ENCODE data around the gene MUC5AC. TPM values are rescaled to one million over a fixed set of nuclear protein-coding genes. Genes with fewer than 3 reads are reported as not detected.
A peak's percentile ranks its signal among the peaks of the same experiment; 100 is the strongest.
"Not testable (repeated sequence)": the region's sequence is repeated elsewhere in the genome, so short reads cannot be mapped to it uniquely, and the experiment has no call there.

The MUC5AC gene
- total and polyA plus RNA-seq, 2 of the 13 experiments (the other 11 are each of a cell fraction or from before 2014, with no cell fraction given), result under 0.01 TPM; not detected in 1

DNA sequence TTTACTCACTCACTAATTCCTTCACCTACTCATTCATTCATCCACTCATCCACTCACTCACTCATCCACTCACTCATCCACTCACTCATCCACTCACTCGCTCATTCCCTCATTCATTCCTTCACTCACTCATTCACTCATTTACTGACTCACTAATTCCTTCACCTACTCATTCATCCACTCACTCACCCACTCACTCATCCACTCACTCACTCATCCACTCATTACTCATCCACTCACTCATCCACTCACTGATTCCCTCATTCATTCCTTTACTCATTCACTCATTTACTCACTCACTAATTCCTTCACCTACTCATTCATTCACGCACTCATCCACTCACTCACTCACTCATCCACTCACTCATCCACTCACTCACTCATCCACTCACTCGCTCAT, 15.6 kb downstream of the MUC5AC start:
- intact Hi-C loops (cut with micrococcal nuclease; ENCODE audit: unreplicated experiment), result not testable (repeated sequence)
- WGBS (ENCODE audit: low lambda C conversion rate), result 10% methylated on average over 3 of the region's 3 CpGs
- peaks cover 0 to 11% of the 10 kb centered on the region in 2 experiments; a peak in 2 of 5 replicates for H3K27me3 ChIP-seq (ENCODE audit: control insufficient read depth in 1 of 2, insufficient read depth in 2 of 2, low read length in 2 of 2)

GRCh38 chr11:1174441-1175370, 17.0 kb downstream of the MUC5AC start:
- Histone ChIP-seq H3K79me2 (ENCODE audit: insufficient read depth, low read length) (no peaks in the 10 kb centered on the region), H3K27me3 (ENCODE audit: control insufficient read depth in 1 of 2, insufficient read depth in 2 of 2, low read length in 2 of 2) (peaks cover 0 to 12% of the 10 kb centered on the region in 2 experiments; a peak in 2 of 5 replicates), H3K27ac (ENCODE audit: extremely low read length, insufficient read depth, low read length) (no peak overlapping the region), H2AFZ (ENCODE audit: low read length) (no peak overlapping the region), H4K20me1 (ENCODE audit: insufficient read depth, low read length) (no peaks in the 10 kb centered on the region), H3K36me3 (replicated peaks in 1 of 2; ENCODE audit: control insufficient read depth in 1 of 2, insufficient read depth in 2 of 2, low read length in 2 of 2) (no peaks in the 10 kb centered on the region), H3K4me2 (ENCODE audit: low read depth, low read length) (no peak overlapping the region), H3K9ac (ENCODE audit: insufficient read depth, low read depth, low read length) (no peak overlapping the region), H3K4me3 (replicated peaks in 1 of 3; ENCODE audit: insufficient read depth in 1 of 3, low read depth in 2 of 3, low read length in 3 of 3) (no peak overlapping the region), H3K4me1 (ENCODE audit: insufficient read depth, low read length) (no peaks in the 10 kb centered on the region), H3K9me3 (ENCODE audit: low read length) (peaks cover 13% of the 10 kb centered on the region; the same call in 1 of the 2 replicates)
- intact Hi-C loops (cut with micrococcal nuclease; ENCODE audit: unreplicated experiment) (no loop called here), in situ Hi-C loops (cut with HindIII; ENCODE audit: extremely low pct_ligation_motif_present, low pct_unique_long_range_greater_than_20kb) (no loop called here)
- ChIA-PET CTCF (ENCODE audit: low intra/inter-chr PET ratio, low total read pairs) (no interaction called here), POLR2A (no interaction called here)
- WGBS (ENCODE audit: low lambda C conversion rate), result 53% methylated on average over 10 of the region's 39 CpGs
- DNase-seq (ENCODE audit: low spot score) (no peak), ATAC-seq (no peak), FAIRE-seq (no peak)
- BruUV-seq (replicated peaks), result no TSS peak
- TF ChIP-seq U2AF1 (optimal IDR thresholded peaks at IDR 0.05; ENCODE audit: low read depth, low read length) (no peak), ADNP (CRISPR knock-in tag; IDR thresholded peaks at IDR 0.05) (no peak), ZNF775 (CRISPR knock-in tag; IDR thresholded peaks at IDR 0.05; ENCODE audit: borderline replicate concordance) (no peak), ZNF230 (CRISPR knock-in tag; IDR thresholded peaks at IDR 0.05) (no peak), NR2F6 (IDR thresholded peaks at IDR 0.05) (no peak), NR2F6 (CRISPR knock-in tag; IDR thresholded peaks at IDR 0.05) (no peak), KLF16 (CRISPR knock-in tag; IDR thresholded peaks at IDR 0.05) (no peak), REL (CRISPR knock-in tag; conservative IDR thresholded peaks at IDR 0.05) (no peak), DR1 (CRISPR knock-in tag; IDR thresholded peaks at IDR 0.05) (no peak), HINFP (CRISPR knock-in tag; IDR thresholded peaks at IDR 0.05; ENCODE audit: low read depth) (no peak)
- TF ChIP-seq, protein P1, sequence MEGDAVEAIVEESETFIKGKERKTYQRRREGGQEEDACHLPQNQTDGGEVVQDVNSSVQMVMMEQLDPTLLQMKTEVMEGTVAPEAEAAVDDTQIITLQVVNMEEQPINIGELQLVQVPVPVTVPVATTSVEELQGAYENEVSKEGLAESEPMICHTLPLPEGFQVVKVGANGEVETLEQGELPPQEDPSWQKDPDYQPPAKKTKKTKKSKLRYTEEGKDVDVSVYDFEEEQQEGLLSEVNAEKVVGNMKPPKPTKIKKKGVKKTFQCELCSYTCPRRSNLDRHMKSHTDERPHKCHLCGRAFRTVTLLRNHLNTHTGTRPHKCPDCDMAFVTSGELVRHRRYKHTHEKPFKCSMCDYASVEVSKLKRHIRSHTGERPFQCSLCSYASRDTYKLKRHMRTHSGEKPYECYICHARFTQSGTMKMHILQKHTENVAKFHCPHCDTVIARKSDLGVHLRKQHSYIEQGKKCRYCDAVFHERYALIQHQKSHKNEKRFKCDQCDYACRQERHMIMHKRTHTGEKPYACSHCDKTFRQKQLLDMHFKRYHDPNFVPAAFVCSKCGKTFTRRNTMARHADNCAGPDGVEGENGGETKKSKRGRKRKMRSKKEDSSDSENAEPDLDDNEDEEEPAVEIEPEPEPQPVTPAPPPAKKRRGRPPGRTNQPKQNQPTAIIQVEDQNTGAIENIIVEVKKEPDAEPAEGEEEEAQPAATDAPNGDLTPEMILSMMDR (CRISPR knock-in tag; IDR thresholded peaks at IDR 0.05), result no peak

More for the DNA sequence above, 15.6 kb downstream of the MUC5AC start:
- H2AFZ ChIP-seq (ENCODE audit: low read length); ATAC-seq; BruUV-seq (replicated peaks); H3K27ac ChIP-seq (ENCODE audit: extremely low read length, insufficient read depth, low read length); POLR2A ChIA-PET; H4K20me1 ChIP-seq (ENCODE audit: insufficient read depth, low read length); H3K9ac ChIP-seq (ENCODE audit: insufficient read depth, low read depth, low read length); CTCF ChIA-PET (ENCODE audit: low intra/inter-chr PET ratio, low total read pairs); DNase-seq (ENCODE audit: low spot score); H3K4me1 ChIP-seq (ENCODE audit: insufficient read depth, low read length); H3K4me3 ChIP-seq (replicated peaks in 1 of 3; ENCODE audit: insufficient read depth in 1 of 3, low read depth in 2 of 3, low read length in 3 of 3); H3K79me2 ChIP-seq (ENCODE audit: insufficient read depth, low read length); H3K4me2 ChIP-seq (ENCODE audit: low read depth, low read length); H3K36me3 ChIP-seq (replicated peaks in 1 of 2; ENCODE audit: control insufficient read depth in 1 of 2, insufficient read depth in 2 of 2, low read length in 2 of 2); FAIRE-seq; in situ Hi-C loops (cut with HindIII; ENCODE audit: extremely low pct_ligation_motif_present, low pct_unique_long_range_greater_than_20kb): not testable (repeated sequence)
- H3K9me3 ChIP-seq (ENCODE audit: low read length), result peaks cover 13% of the 10 kb centered on the region; the same call in 1 of the 2 replicates
- TF ChIP-seq ASH2L (IDR thresholded peaks at IDR 0.05; ENCODE audit: insufficient read length, low read depth, low read length), result peak; percentile 61

All from HepG2 (cell line).